SK-N-SH treated with all-trans-retinoic acid at 6 μM for 48 hours (cell line): Measurements from ENCODE around the gene RRAS.

Experiments
- CSDC2 ChIP-seq: fragments of 250-450 bp; sonication (Bioruptor Pico); IDR thresholded peaks from 2 replicates; pipeline ENCODE4 v1.5.0; 2020; ENCODE audit warnings: mild to moderate bottlenecking, moderate library complexity
- ESRRG ChIP-seq: fragments of 250-450 bp; sonication (Bioruptor Pico); IDR thresholded peaks from 2 replicates; pipeline ENCODE4 v1.6.1; 2021; ENCODE audit warnings: mild to moderate bottlenecking
- GLIS3 ChIP-seq: fragments of 250-450 bp; sonication (Bioruptor Pico); IDR thresholded peaks from 2 replicates; pipeline ENCODE4 v1.5.0; 2020; ENCODE audit warnings: mild to moderate bottlenecking, moderate library complexity
- ISL1 ChIP-seq: fragments of 250-450 bp; sonication (Bioruptor Pico); IDR thresholded peaks from 2 replicates; pipeline ENCODE4 v2.1.2; 2022; ENCODE audit warnings: mild to moderate bottlenecking, moderate library complexity
- RARB ChIP-seq: fragments of 250-450 bp; sonication (Bioruptor Pico); IDR thresholded peaks from 2 replicates; pipeline ENCODE4 v1.8.0; 2021; ENCODE audit warnings: mild to moderate bottlenecking, moderate library complexity
- TCF4 ChIP-seq: fragments of 250-450 bp; sonication (Bioruptor Pico); IDR thresholded peaks from 2 replicates; pipeline ENCODE4 v1.8.0; 2021; ENCODE audit warnings: mild to moderate bottlenecking, moderate library complexity, borderline replicate concordance
- TOX ChIP-seq: fragments of 250-450 bp; sonication (Bioruptor Pico); IDR thresholded peaks from 2 replicates; pipeline ENCODE4 v1.8.0; 2021; ENCODE audit warnings: mild to moderate bottlenecking, moderate library complexity, borderline replicate concordance
- ZC3H10 ChIP-seq: fragments of 250-450 bp; sonication (Bioruptor Pico); IDR thresholded peaks from 2 replicates; pipeline ENCODE4 v1.5.1; 2021; ENCODE audit warnings: mild to moderate bottlenecking, moderate library complexity
- ZFP3 ChIP-seq: fragments of 250-450 bp; sonication (Bioruptor Pico); IDR thresholded peaks from 2 replicates; pipeline ENCODE4 v1.5.0; 2020; ENCODE audit warnings: mild to moderate bottlenecking, moderate library complexity
- ZNF70 ChIP-seq: fragments of 450-650 bp; formaldehyde crosslinking; IDR thresholded peaks from 2 replicates; pipeline ENCODE4 v1.5.0; 2020; ENCODE audit warnings: mild to moderate bottlenecking, moderate library complexity
- ZNF8 ChIP-seq: fragments of 450-650 bp; formaldehyde crosslinking; IDR thresholded peaks from 2 replicates; pipeline ENCODE4 v1.5.0; 2020; ENCODE audit warnings: mild to moderate bottlenecking, moderate library complexity
- TF ChIP-seq, protein P1 (sequence below): fragments of 250-450 bp; sonication (Bioruptor Pico); IDR thresholded peaks from 2 replicates; pipeline ENCODE4 v1.5.1; 2021; ENCODE audit warnings: mild to moderate bottlenecking, moderate library complexity
- TF ChIP-seq, protein P2 (sequence below): fragments of 250-450 bp; sonication (Bioruptor Pico); IDR thresholded peaks from 2 replicates; pipeline ENCODE4 v1.8.0; 2020; ENCODE audit warnings: mild to moderate bottlenecking, moderate library complexity, borderline replicate concordance

DNA sequence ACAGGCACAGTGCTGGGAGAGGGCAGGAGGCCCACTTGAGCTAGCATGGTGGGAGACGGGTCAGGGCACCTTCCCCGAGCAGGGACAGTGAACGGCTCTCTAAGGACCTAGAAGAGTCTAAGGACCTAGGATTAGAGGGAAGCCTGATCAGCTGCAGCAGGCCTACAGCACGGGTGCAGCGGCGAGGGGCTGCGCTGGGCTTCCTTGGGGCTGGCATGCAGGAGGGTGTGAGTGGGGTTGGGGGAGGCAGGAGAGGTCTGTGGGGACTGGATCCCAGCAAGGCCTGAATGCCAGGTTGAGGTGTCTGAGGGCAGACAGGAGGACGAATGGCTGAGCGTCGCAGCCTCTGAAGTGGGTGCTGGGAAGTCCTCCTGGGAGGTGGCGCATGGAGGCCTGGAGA is 5.6 kb upstream of the RRAS start:
- TF ChIP-seq, protein P1, sequence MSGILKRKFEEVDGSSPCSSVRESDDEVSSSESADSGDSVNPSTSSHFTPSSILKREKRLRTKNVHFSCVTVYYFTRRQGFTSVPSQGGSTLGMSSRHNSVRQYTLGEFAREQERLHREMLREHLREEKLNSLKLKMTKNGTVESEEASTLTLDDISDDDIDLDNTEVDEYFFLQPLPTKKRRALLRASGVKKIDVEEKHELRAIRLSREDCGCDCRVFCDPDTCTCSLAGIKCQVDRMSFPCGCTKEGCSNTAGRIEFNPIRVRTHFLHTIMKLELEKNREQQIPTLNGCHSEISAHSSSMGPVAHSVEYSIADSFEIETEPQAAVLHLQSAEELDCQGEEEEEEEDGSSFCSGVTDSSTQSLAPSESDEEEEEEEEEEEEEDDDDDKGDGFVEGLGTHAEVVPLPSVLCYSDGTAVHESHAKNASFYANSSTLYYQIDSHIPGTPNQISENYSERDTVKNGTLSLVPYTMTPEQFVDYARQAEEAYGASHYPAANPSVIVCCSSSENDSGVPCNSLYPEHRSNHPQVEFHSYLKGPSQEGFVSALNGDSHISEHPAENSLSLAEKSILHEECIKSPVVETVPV (CRISPR knock-in tag): no peak
- no peak for TF ChIP-seq ESRRG
- TF ChIP-seq ZNF70: no peak
- TF ChIP-seq, protein P2, sequence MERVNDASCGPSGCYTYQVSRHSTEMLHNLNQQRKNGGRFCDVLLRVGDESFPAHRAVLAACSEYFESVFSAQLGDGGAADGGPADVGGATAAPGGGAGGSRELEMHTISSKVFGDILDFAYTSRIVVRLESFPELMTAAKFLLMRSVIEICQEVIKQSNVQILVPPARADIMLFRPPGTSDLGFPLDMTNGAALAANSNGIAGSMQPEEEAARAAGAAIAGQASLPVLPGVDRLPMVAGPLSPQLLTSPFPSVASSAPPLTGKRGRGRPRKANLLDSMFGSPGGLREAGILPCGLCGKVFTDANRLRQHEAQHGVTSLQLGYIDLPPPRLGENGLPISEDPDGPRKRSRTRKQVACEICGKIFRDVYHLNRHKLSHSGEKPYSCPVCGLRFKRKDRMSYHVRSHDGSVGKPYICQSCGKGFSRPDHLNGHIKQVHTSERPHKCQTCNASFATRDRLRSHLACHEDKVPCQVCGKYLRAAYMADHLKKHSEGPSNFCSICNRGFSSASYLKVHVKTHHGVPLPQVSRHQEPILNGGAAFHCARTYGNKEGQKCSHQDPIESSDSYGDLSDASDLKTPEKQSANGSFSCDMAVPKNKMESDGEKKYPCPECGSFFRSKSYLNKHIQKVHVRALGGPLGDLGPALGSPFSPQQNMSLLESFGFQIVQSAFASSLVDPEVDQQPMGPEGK (CRISPR knock-in tag): no peak
- TF ChIP-seq ISL1 (CRISPR knock-in tag): no peak
- TF ChIP-seq RARB (CRISPR knock-in tag): no peak
- TF ChIP-seq TOX: no peak
- TF ChIP-seq ZFP3 (CRISPR knock-in tag): no peak
- TF ChIP-seq ZC3H10: no peak
- TF ChIP-seq CSDC2 (CRISPR knock-in tag): no peak
- TF ChIP-seq GLIS3: no peak
- no peak for TF ChIP-seq TCF4 (CRISPR knock-in tag)
- TF ChIP-seq ZNF8 (CRISPR knock-in tag): no peak
